Loucy (cell line): ENCODE measurements around the gene SLC4A5.

Source experiments
- EZH2phosphoT487 ChIP-seq: fragments of 200-600 bp; IDR thresholded peaks from 2 replicates; pipeline ENCODE4 v1.6.1; 2018; ENCODE audit warnings: antibody characterized with exemption, mild to moderate bottlenecking, moderate library complexity, borderline replicate concordance
- TF ChIP-seq, protein P1 (sequence below): fragments of 200-600 bp; sonication (generic); conservative IDR thresholded peaks from 2 replicates; pipeline ENCODE4 v1.5.1; 2014; ENCODE audit warnings: mild to moderate bottlenecking, antibody characterized with exemption, low read length

DNA sequence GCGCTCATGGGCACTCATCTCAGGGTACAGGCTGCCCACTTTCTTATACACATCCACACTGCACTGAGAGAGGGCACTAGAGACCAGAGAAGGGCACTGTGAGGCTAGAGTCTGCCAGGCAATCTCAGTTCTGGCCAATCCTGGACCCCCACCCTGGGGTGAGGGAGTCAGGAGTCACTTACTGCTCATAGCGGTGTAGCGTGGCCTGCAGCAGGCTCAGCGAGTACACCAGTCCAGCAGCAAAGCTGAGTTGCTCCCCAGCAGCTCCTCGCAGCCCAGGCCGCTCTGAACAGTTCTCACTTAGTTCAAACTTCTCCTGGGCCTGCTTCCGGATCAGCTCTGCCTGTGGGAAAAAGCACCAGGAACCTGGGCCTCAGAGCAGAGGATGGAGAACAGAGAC, 24.6 kb upstream of the SLC4A5 start:
- TF ChIP-seq, protein P1, sequence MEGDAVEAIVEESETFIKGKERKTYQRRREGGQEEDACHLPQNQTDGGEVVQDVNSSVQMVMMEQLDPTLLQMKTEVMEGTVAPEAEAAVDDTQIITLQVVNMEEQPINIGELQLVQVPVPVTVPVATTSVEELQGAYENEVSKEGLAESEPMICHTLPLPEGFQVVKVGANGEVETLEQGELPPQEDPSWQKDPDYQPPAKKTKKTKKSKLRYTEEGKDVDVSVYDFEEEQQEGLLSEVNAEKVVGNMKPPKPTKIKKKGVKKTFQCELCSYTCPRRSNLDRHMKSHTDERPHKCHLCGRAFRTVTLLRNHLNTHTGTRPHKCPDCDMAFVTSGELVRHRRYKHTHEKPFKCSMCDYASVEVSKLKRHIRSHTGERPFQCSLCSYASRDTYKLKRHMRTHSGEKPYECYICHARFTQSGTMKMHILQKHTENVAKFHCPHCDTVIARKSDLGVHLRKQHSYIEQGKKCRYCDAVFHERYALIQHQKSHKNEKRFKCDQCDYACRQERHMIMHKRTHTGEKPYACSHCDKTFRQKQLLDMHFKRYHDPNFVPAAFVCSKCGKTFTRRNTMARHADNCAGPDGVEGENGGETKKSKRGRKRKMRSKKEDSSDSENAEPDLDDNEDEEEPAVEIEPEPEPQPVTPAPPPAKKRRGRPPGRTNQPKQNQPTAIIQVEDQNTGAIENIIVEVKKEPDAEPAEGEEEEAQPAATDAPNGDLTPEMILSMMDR, result no peak
- TF ChIP-seq EZH2phosphoT487, result no peak
